GM19240 (cell line): ENCODE data around the gene ANXA3.

Experiments
- DNase-seq: peaks from one replicate; pipeline ENCODE4 v3.0.0; 2011; ENCODE audit warnings: low spot score; ENCODE audit not compliant: insufficient read length

ANXA3 gene

DNA sequence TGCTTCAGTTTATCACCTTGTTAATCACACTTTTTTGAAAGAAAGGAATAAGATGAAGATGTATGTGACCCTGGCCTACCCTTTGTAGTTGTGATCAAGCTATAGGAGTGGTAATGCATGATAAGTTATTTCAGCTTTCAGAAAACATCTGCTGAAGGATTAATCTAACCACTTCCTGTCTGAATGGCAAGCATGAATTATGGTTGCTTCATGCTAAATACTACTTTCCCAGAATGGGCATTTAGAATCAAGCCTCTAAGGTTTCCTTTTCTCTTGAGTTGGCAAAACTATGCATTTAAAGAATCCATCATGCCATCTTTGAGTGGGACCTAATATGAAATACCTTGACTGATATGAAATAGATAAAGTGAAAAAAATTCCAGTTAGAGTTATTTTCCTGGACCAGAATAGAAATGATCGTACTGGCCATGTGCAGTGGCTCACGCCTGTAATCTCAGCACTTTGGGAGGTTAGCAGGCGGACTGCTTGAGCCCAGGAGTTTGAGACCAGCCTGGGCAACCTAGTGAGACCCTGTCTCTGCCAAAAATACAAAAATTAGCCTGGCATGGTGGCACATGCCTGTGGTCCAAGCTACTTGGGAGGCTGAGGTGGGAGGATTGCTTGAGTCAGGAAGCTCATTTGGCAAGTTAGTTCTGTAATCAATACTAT lies 59.1 kb downstream of the ANXA3 start:
- DNase-seq = no peak

DNA sequence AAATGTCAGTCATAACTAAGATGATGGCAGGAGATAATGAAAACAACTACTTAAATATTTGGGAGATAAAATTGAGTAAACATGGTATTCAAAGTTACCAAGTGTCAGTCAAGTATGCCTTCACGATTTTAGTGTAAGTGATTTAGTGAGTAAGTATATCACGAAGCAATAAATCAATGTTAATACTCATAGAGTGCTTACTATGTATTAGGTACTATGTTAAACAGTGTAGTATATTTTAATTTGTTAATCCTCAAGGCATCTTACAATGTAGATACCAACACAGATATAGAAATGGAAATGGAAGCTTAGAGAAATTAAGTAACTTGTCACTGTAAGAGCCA lies 59.6 kb downstream of the ANXA3 start:
- DNase-seq = no peak

DNA sequence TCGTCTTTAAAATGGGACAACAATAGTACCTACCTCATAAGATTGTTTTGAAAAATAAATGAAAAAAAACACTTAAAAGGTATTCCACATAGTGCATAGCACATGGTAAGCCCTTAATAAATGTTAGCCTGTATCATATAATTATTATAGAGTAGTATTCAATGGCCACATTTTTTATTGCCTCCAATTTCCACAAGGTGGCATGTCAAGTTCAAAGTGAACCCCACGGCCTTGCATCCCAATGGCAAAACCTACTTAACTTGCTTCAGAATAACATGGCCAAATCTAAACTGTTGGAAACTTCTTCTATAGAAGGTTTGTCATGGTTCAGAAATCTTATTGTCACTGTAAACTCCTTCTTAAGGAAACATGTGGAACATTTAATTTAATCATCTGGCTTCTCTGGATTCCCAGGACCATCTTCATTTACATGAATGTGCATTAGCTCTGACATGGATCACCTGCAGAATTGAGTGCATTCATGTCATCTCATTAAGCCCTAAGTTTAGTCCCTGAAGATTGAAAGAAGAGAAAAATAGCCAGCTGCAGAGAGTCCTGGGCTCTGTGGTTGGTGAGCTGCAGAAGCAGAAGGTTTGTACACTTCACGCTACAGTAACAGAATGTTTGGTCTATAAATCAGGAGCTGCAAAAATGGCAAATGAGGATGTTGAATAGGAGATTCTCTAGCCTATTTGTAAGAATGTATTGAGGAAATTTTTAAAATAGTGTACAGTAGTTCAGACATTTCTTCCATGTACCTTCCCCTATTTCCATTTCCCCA lies 61.0 kb downstream of the ANXA3 start:
- no peak for DNase-seq

DNA sequence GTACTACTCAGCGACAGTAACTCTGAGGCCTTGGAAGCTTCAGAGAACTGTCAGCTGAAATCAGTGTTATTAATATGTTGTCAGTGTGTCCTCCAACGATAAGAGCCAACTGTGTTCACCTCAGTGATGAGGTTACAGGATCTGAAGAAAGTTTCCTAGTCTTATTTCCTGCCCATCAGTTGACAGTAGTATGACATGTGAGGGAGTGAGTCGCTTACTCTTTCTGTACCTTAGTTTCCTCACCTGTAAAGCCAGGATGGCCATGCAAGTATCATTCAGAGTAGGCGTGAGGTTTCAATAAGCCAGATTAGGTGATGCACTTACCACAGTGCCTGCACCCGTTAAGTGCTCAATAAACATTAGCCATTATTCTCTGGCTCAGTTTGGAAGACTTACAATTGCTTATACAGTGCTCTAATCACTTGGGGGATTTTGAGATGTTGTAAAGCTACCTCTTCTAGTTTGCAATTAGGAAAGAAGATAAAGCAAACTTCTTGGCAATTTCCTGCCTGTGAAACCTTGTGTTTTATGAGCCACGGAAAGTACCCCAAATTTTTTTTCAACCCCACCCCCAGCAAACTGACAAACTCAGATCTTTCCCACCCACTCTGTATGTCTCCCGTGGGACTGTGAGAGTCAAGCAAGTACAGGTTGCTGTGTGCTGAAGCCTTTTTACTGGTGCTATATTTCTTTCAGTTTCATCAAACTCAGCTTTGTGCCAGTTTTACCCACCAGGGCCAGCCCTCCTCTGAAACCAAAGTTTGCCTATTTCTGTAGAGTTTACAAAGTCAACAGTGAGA lies 62.2 kb downstream of the ANXA3 start:
- no peak for DNase-seq

DNA sequence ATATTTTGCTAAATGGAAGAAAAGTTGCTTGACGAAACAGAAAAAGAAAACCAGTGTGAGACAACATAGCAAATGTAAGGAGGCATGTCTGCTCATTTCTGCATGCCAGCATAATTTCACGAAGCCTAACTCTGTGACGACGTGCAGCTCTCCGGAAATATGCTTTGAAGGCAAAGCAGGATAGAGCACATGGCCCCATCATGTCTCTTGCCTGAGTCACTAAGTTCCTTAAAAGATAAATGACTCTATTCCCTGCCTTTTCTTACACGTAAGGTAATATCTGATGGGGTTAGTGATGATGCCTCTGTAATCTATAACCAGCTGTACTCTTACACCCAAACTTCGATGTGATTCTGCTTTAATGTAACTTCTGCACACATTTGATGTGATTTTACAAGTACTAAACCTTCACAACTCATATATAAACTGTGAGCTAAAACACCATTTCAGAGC lies 64.5 kb downstream of the ANXA3 start:
- DNase-seq = no peak

DNA sequence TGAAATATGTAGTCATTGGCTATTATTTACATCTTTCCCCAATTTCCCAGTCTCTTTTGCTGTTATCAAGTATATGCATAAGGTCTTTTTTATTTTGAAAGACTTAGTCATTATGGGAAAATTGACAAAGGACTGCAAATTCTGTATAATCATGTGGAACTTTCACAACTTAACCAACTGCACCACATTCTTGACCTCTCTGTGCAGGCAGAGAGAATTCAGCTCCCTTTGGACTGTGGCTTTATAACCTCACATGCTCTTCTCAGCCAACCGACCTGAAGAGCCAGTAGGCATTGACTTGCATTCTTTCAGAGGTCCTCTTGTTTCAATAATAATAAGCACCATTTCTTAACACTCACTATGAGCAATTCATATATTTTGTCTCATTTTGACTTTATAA lies 66.9 kb downstream of the ANXA3 start:
- DNase-seq = no peak

DNA sequence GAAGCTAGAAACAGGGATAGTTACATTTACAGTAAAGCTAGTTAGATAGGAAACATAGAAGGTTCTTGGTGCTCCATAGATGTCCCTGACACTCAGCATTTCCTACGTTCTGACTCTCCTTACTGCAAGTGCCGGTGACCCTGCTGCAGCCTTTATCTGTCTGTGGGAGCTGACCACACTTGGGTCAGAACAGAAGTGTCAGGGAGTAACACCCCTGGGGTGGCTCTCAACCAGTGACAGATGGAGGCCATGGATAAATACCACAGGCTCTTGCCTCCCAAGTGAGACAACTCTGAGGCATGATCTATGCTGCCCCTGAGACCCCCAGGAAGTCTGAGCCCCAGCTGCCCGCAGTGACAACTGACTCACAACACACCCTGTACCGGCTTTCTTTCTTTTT lies 69.8 kb downstream of the ANXA3 start:
- DNase-seq = no peak

DNA sequence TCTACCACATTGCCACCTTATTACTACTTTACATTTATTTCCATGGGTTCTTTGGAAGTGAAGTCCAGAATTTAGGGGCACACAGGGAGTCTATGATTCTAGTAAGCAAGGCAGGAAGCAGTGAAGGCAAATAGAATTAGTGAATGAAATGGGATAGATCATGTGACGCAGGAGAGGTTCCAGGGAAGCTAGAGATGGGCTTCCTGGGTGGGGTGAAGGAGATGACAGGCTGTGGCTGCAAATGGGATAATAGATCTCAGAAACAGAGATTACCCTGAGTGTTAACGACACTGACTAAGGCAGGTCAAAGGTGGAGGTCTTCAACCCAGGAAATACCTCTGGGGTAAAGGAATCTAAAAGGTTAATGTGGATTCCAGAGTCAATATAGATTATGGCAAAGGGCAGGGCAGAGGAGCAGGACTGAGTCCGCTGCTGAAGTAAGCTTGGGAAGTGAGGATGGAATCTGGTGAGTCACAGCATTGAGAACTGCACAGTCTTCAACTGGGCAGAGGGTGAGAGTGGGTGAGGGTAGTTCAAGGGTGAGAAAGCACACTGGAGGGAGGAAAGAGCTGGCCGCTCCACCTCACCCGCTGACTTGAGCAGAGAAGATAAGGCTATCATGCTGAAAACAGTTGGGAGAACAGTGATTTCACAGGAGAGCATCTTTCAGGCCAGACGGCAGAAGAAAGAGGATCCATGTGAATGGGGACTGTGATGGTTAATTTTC lies 70.8 kb downstream of the ANXA3 start:
- no peak for DNase-seq

DNA sequence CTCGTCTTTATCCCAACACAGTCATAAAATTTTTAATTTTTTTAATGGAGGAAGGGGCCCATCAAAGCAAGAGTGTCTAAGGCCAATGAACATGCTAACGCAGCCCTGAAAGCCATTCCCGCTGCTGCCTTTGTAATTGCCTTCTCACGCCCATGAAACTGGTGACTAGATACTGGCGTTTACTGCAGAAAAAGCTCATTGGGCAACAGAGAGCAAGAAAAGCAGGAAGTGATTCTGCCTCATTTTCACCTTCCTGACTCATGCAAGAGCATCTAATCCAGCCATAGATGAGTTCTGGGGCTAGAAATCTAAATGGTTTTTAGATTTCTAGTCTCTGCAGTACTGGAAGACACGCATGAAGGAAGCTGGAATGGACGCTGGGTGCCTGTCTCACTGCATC lies 72.5 kb downstream of the ANXA3 start:
- DNase-seq = no peak

DNA sequence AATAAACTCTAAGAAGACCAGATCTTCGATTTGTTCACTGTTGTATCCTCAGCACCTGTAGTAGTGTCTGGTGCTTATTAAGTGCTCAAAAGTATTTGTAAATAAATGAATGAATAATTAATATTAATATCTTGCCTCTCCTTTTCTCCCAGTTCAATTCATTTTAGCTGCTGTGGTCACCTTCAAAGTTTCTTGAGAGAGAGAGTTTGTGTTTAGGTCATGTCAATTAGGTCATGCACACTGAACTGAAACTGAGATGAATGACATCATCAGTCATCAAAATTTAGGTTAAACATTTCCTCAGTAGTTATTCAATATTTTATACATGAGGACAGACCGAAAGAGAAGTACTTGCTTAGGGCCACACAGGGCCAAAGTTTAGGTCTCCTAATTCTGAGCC lies 73.5 kb downstream of the ANXA3 start:
- DNase-seq = no peak

DNA sequence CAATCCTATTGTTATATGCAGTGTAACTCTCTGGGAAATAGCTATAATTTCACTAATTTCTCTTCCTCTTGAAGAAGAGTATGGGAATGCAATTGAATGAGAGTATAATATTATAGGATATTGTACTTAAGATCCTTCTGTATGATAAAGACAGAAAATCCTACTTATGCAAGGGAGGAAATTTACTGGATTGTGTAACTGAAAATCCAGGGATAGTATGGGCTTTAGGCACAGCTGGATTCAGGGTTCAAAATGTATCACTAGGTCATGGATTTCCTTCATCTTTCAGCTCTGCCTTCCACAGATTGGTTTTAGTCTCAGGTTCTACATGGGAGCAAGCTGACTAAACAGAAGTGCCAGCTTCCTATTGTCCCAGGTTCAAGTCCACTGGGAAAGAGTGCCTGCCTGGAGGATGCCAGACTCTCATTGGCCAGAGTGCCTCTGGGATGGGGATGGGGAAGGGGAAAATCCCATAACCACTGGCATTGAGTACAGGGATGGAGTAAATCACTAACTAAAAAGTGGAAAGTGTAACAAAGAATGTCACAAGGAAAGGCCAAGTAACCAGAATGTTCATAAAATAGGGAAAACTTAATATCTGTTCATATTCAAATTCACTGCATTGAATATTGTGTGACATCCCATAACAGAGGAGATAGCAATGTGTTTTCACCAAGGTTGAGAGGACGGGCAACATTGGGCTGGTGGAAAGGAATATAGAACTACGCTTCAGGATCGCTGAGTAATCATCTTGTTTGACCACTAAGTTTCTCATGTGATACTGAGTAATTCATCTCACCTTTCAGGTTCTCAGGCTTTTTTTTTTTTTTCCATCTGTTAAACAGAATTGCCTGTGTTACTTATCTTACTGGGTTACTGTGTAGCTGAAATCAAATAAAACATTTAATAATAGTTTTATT lies 75.7 kb downstream of the ANXA3 start:
- DNase-seq = no peak

DNA sequence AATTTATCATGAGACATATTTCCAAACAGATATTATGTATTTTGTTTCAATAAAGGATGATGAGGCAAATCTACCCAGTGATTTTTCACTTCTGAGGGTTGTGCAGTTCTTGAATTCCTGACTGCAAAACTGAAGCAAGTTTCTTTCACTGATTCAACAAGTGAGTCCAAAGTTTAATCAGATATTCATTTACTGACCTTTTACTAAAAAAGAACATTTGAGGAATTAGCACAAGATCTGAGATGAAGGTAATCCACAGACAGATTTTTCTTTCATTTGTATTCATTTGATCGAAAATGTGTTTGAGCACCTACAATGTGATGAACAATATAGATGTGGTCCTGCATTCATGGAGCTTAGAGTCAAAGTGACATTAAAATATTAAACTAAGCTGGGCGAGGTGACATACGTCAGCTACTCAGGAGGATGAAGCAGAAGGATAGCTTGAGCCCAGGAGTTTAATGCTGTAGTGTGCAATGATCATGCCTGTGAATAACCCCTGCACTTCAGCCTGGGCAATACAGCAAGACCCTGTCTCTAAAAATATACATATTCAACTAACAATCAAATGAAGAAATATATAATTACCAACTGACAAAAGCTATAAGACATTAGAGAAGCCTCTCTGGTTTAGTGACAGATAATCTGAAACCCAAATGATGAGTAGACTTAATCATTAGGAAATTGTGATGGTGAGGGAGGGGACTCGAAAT lies 76.6 kb downstream of the ANXA3 start:
- no peak for DNase-seq

DNA sequence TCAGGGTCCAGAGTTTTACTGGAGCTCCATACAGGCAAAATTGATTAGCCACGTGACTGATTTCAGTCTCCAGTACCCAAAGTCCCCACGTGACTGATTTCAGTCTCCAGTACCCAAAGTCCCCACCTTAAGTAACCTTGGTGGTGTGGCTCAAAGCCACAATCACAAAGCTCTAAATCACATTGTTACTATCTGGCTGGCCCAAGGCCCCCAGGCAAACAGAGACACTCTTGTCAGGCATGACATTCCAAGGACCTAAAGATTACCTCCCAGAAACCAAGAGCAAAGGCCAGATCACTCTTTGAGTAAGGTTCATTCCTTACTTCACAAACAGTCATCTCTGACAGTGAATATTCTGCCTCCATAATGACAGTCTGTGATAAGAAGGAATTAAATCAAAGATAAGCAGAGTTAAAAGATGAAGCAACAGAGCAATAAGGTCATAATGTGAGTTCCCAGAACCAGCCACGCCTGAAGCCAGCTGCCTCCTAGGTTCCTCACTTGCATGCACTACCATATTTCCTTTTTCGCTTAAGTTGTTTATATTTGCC lies 78.5 kb downstream of the ANXA3 start:
- DNase-seq = no peak

DNA sequence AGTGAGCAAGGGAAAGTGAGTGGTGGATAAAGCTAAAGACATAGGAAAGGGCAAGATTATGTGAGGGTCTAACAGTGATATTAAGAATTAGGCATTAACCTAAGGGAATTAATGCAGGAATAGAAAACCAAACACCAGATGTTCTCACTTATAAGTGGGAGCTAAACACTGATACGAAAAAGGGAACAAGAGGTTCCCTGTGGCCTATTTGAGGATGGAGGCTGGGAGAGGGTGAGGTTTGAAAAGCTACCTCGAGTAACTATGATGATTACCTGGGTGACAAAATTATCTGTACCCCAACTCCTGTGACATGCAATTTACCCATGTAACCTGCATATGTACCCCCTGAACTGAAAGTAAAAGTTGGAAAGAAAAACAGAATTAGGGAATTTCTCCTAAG lies 79.0 kb downstream of the ANXA3 start:
- DNase-seq = no peak

DNA sequence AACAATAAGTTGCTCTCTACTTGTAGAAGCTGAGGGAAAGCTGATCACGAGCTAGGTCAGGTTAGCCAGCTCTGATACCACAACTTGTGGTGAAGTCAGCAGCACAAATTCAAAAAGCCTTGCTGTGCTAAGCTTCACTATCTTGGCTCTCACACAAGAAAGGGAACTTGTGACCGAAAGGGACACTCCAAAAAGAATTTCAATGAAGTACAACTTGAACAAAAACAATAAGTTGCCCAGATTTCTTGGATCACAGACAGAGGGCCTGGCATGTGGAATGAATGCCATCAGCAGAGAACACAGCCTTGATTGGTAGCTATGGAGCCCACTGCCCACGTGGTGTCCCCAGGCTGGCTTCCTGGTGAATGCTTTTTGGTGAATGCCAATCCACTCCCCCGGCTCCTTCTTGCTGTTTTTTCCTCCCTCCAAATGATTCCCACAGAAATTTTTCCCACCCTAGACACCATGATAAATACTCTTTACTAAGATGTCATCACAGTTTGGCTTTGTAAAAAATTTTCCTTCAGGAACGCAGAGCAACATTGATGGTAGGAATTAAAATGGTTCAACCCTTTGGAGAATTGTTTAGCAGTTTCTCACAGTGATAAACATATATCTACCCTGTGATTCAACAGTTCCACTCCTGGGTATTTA lies 82.6 kb downstream of the ANXA3 start:
- DNase-seq = no peak

DNA sequence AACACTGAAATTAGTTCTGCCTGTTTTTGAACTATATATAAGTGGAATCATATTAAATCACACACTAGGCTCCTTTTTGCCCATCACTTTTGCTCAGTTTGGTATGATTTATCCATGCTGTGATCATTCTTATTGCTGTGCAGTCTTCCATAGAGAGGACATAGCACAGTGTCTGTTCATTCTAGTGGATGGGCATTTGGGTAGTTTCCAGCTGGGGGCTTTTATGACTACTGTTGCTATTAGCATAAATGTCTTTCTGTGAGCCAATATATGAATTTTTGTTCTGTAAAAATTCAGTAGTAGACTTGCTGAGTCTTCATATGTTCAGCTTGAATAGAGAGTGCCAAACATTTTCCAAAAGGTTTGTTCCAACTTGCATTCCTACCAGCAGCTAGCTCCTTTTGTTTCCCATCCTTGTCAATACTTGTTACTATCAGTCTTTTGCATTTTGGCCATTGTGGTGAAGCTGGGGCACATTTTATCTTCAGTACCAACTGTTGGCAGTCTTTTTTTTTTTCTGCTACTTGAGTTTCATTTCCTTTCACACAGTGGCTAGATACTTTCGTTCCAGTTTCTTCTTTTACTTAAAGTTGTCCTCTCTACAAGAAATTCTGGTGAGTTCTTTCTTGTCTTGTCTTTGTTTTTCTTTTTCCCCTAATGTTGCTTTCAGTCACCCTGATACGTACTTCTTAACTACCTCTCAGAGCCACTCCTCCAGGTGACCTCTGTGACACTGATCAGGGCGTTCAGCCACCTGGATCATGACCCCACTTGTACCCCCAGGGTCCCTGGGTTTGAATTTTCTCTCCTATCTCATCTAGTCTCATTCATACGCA lies 87.0 kb downstream of the ANXA3 start:
- DNase-seq = peak; percentile 9

DNA sequence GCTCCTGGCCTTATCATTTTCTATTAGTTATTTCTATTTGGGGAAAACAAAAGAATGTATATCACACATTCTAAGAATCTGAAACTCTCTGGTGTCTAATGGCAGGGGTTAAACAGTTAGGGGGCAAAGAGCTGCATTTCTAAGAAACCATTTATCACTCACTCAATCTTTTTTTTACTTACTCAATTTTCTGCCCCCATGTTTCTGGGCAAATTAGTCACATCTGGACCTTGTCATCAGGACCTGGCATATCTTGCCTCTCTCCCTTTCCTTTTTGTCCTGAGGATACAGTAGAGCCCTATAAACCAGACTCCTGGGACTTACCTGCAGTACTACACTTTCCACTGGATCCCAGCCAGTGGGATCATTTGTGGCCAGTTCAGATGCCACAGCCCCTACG lies 89.1 kb downstream of the ANXA3 start:
- DNase-seq = no peak

DNA sequence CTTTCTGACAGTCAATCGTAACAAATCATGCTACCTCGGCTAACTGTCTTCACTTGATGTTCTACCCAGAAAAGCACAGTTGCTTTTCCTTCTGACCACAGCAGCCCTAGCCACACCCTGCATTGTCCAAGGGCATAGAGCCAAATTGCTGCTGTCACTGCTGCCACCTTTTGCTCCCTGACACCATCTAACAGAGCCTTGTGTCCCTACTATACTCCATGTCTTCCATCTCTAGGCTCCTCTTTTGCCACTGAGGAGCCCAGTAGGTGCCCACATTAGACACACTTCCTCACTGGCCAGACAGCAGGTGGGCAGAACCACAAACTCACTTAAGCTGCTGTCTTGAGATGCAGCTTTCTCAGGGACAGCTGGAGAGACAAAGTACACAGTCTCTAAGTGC lies 91.4 kb downstream of the ANXA3 start:
- DNase-seq = no peak
